ENCODE data around the gene PRDX5. TPM values are rescaled to one million over a fixed set of nuclear protein-coding genes. Genes with fewer than 3 reads are reported as not detected.
A peak's percentile ranks its signal among the peaks of the same experiment; 100 is the strongest.

PRDX5 gene
- total RNA-seq, 2 experiments from 2014 or later: 177 to 217 TPM

DNA sequence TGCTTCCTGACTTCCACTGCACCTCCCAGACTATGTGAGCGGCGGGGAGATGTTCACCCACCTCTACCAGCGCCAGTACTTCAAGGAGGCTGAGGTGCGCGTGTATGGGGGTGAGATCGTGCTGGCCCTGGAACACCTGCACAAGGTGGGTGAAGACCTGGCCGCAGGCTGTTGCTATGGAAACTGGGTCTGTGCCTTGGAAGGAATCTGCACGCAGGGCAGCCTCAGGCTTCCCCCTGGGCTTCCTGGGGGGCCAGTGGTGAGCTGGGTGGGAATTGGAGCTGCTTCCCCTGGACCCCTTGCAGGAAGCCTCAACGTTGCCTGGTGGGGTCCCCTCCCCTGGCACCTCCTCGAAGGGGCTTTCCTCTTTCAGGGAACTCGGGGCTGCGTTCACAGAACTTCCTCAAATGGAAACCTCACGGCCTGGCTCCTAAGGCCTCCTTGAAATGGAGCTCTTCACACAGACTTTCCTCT lies 42.6 kb downstream of the PRDX5 start:
- no peak overlapping the region for H2AFZ ChIP-seq (ENCODE audit: low read length)
- CTCF ChIA-PET (ENCODE audit: unreplicated experiment): no interaction called here
- peak overlapping the region; percentile 99; the same call in 1 of the 2 replicates for H3K4me2 ChIP-seq (ENCODE audit: low read length)
- intact Hi-C loops (cut with micrococcal nuclease; ENCODE audit: unreplicated experiment): no loop called here
- POLR2A ChIA-PET: interaction anchor here (0.8 kb wide), 1 partner anchor 43 kb away, joined by 4 read pairs; the partner anchor contains the start of gene PRDX5
- peaks cover 34% of the 10 kb centered on the region for H3K36me3 ChIP-seq (ENCODE audit: insufficient read depth, low read length)
- H3K9me3 ChIP-seq (ENCODE audit: low read length): no peaks in the 10 kb centered on the region
- H4K20me1 ChIP-seq (ENCODE audit: insufficient read depth, low read length): no peaks in the 10 kb centered on the region
- DNase-seq (ENCODE audit: low spot score): no peak
- H3K79me2 ChIP-seq (ENCODE audit: insufficient read depth, low read depth, low read length): no peaks in the 10 kb centered on the region
- TF ChIP-seq, protein P1, sequence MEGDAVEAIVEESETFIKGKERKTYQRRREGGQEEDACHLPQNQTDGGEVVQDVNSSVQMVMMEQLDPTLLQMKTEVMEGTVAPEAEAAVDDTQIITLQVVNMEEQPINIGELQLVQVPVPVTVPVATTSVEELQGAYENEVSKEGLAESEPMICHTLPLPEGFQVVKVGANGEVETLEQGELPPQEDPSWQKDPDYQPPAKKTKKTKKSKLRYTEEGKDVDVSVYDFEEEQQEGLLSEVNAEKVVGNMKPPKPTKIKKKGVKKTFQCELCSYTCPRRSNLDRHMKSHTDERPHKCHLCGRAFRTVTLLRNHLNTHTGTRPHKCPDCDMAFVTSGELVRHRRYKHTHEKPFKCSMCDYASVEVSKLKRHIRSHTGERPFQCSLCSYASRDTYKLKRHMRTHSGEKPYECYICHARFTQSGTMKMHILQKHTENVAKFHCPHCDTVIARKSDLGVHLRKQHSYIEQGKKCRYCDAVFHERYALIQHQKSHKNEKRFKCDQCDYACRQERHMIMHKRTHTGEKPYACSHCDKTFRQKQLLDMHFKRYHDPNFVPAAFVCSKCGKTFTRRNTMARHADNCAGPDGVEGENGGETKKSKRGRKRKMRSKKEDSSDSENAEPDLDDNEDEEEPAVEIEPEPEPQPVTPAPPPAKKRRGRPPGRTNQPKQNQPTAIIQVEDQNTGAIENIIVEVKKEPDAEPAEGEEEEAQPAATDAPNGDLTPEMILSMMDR (conservative IDR thresholded peaks at IDR 0.05; ENCODE audit: low read length): no peak
- no peak for TF ChIP-seq EZH2phosphoT487 (IDR thresholded peaks at IDR 0.05; ENCODE audit: borderline replicate concordance, low read depth, low read length)
- no peak overlapping the region for H3K4me3 ChIP-seq (ENCODE audit: low read depth, low read length, poor library complexity, severe bottlenecking)
- no peak overlapping the region for H3K27ac ChIP-seq (ENCODE audit: low read depth, low read length, poor library complexity, severe bottlenecking)
- no TSS peak for BruUV-seq (replicated peaks)
- peaks cover 37% of the 10 kb centered on the region for H3K4me1 ChIP-seq (ENCODE audit: insufficient read depth, low read length, poor library complexity, severe bottlenecking)
- H3K9me2 ChIP-seq (ENCODE audit: insufficient read depth, low read length): no peaks in the 10 kb centered on the region

DNA sequence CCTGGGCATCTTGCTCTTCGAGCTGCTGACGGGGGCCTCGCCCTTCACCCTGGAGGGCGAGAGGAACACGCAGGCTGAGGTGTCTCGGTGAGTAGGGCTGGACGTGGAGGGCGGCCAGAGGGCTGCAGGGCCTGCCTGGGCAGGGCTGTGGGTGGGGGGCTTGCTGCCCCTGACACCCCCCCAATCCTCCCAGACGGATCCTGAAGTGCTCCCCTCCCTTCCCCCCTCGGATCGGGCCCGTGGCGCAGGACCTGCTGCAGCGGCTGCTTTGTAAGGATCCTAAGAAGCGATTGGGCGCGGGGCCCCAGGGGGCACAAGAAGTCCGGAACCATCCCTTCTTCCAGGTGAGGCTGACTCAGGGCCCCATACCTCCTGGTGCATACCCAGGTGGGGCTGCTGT lies 43.7 kb downstream of the PRDX5 start:
- TF ChIP-seq, protein P1 (conservative IDR thresholded peaks at IDR 0.05; ENCODE audit: low read length): no peak
- no peak for TF ChIP-seq EZH2phosphoT487 (IDR thresholded peaks at IDR 0.05; ENCODE audit: borderline replicate concordance, low read depth, low read length)
- H2AFZ ChIP-seq (ENCODE audit: low read length): no peak overlapping the region
- H3K9me2 ChIP-seq (ENCODE audit: insufficient read depth, low read length): no peaks in the 10 kb centered on the region
- DNase-seq (ENCODE audit: low spot score): no peak
- H3K9me3 ChIP-seq (ENCODE audit: low read length): no peaks in the 10 kb centered on the region
- no TSS peak for BruUV-seq (replicated peaks)
- intact Hi-C loops (cut with micrococcal nuclease; ENCODE audit: unreplicated experiment): no loop called here
- POLR2A ChIA-PET: no interaction called here
- H3K27ac ChIP-seq (ENCODE audit: low read depth, low read length, poor library complexity, severe bottlenecking): no peak overlapping the region
- H3K79me2 ChIP-seq (ENCODE audit: insufficient read depth, low read depth, low read length): no peaks in the 10 kb centered on the region
- H3K36me3 ChIP-seq (ENCODE audit: insufficient read depth, low read length): peaks cover 41% of the 10 kb centered on the region
- no peak overlapping the region for H3K4me3 ChIP-seq (ENCODE audit: low read depth, low read length, poor library complexity, severe bottlenecking)
- peaks cover 36% of the 10 kb centered on the region for H3K4me1 ChIP-seq (ENCODE audit: insufficient read depth, low read length, poor library complexity, severe bottlenecking)
- CTCF ChIA-PET (ENCODE audit: unreplicated experiment): no interaction called here
- H3K4me2 ChIP-seq (ENCODE audit: low read length): no peak overlapping the region
- H4K20me1 ChIP-seq (ENCODE audit: insufficient read depth, low read length): no peaks in the 10 kb centered on the region

GRCh38 chr11:64362339-64362738 lies 44.4 kb downstream of the PRDX5 start:
- TF ChIP-seq EZH2phosphoT487 (IDR thresholded peaks at IDR 0.05; ENCODE audit: borderline replicate concordance, low read depth, low read length): no peak
- TF ChIP-seq, protein P1 (conservative IDR thresholded peaks at IDR 0.05; ENCODE audit: low read length): no peak
- no peak for DNase-seq (ENCODE audit: low spot score)
- Histone ChIP-seq H4K20me1 (ENCODE audit: insufficient read depth, low read length) (no peaks in the 10 kb centered on the region), H3K9me2 (ENCODE audit: insufficient read depth, low read length) (no peaks in the 10 kb centered on the region), H3K4me1 (ENCODE audit: insufficient read depth, low read length, poor library complexity, severe bottlenecking) (peaks cover 36% of the 10 kb centered on the region), H2AFZ (ENCODE audit: low read length) (no peak overlapping the region), H3K79me2 (ENCODE audit: insufficient read depth, low read depth, low read length) (no peaks in the 10 kb centered on the region), H3K27ac (ENCODE audit: low read depth, low read length, poor library complexity, severe bottlenecking) (no peak overlapping the region), H3K4me2 (ENCODE audit: low read length) (no peak overlapping the region), H3K9me3 (ENCODE audit: low read length) (no peaks in the 10 kb centered on the region), H3K36me3 (ENCODE audit: insufficient read depth, low read length) (peaks cover 41% of the 10 kb centered on the region), H3K4me3 (ENCODE audit: low read depth, low read length, poor library complexity, severe bottlenecking) (no peak overlapping the region)
- POLR2A ChIA-PET: no interaction called here
- no TSS peak for BruUV-seq (replicated peaks)
- intact Hi-C loops (cut with micrococcal nuclease; ENCODE audit: unreplicated experiment): no loop called here
- CTCF ChIA-PET (ENCODE audit: unreplicated experiment): no interaction called here
